GM12801 (cell line): ENCODE results near the gene EBF3.

ENCODE experiments used
- CTCF ChIP-seq: IDR thresholded peaks from one replicate; pipeline ENCODE4 v1.5.1; 2011; ENCODE audit warnings: control low read depth; ENCODE audit not compliant: insufficient read length; ENCODE audit errors: extremely low read depth

EBF3 gene

GRCh38 chr10:129951101-129951969 lies 12.7 kb downstream of the EBF3 start:
- TF ChIP-seq CTCF: no peak

- no peak for TF ChIP-seq CTCF
Measured at GRCh38 chr10:129950676-129951075, 13.4 kb downstream of the EBF3 start.

- no peak for TF ChIP-seq CTCF
Measured at GRCh38 chr10:129949891-129950291, 14.2 kb downstream of the EBF3 start.

GRCh38 chr10:129949411-129949810 lies 14.7 kb downstream of the EBF3 start:
- TF ChIP-seq CTCF: no peak

GRCh38 chr10:129946859-129947258 lies 17.2 kb downstream of the EBF3 start:
- no peak for TF ChIP-seq CTCF

GRCh38 chr10:129945941-129946760 lies 17.9 kb downstream of the EBF3 start:
- TF ChIP-seq CTCF: no peak

GRCh38 chr10:129945526-129945925 lies 18.5 kb downstream of the EBF3 start:
- no peak for TF ChIP-seq CTCF
